OCI-LY1 (cell line): ENCODE data around the gene PFKL.

Experiments used
- H2AFZ ChIP-seq: fragments of 200-600 bp; sonication (generic), shearing (Covaris generic); 2 replicates; pipeline ENCODE4 v1.6.0; 2014; ENCODE audit warnings: antibody characterized with exemption, mild to moderate bottlenecking, low read length
- H3F3A ChIP-seq: fragments of 200-600 bp; sonication (generic), shearing (Covaris generic); 2 replicates; pipeline ENCODE4 v1.6.0; 2014; ENCODE audit warnings: mild to moderate bottlenecking, antibody characterized with exemption, low read length, moderate library complexity; ENCODE audit not compliant: insufficient read depth
- H3K27ac ChIP-seq: fragments of 200-600 bp; sonication (generic); 2 replicates; pipeline ENCODE4 v1.5.1; 2014; ENCODE audit warnings: low read length, mixed run types, mild to moderate bottlenecking, low read depth; ENCODE audit not compliant: poor library complexity, severe bottlenecking
- H3K27me3 ChIP-seq: fragments of 200-600 bp; sonication (generic); 2 replicates; pipeline ENCODE4 v1.6.0; 2014; ENCODE audit warnings: antibody characterized with exemption, mild to moderate bottlenecking, low read length, moderate library complexity; ENCODE audit not compliant: insufficient read depth
- H3K36me3 ChIP-seq: fragments of 200-600 bp; sonication (generic); 2 replicates; pipeline ENCODE4 v1.6.1; 2014; ENCODE audit warnings: mild to moderate bottlenecking, antibody characterized with exemption, low read length, moderate library complexity, mixed read lengths; ENCODE audit not compliant: insufficient read depth
- H3K4me1 ChIP-seq: fragments of 200-600 bp; sonication (generic); 2 replicates; pipeline ENCODE4 v1.5.1; 2014; ENCODE audit warnings: mild to moderate bottlenecking, low read length, moderate library complexity; ENCODE audit not compliant: insufficient read depth, severe bottlenecking
- H3K4me2 ChIP-seq: fragments of 200-600 bp; sonication (generic), shearing (Covaris generic); 2 replicates; pipeline ENCODE4 v1.6.1; 2014; ENCODE audit warnings: low read length
- H3K4me3 ChIP-seq: fragments of 200-600 bp; sonication (generic); 2 replicates; pipeline ENCODE4 v1.5.1; 2014; ENCODE audit warnings: low read length, low read depth, mild to moderate bottlenecking, mixed read lengths; ENCODE audit not compliant: poor library complexity, severe bottlenecking
- H3K79me2 ChIP-seq: fragments of 200-600 bp; shearing (Covaris generic); 2 replicates; pipeline ENCODE4 v1.6.1; 2016; ENCODE audit warnings: mixed run types, low read length, mixed read lengths; ENCODE audit not compliant: insufficient read depth
- H3K9ac ChIP-seq: fragments of 200-600 bp; sonication (generic), shearing (Covaris generic); 2 replicates; pipeline ENCODE4 v1.6.1; 2014; ENCODE audit warnings: mild to moderate bottlenecking, low read length, mixed read lengths
- H3K9me2 ChIP-seq: fragments of 200-600 bp; sonication (generic), shearing (Covaris generic); 2 replicates; pipeline ENCODE4 v1.6.1; 2014; ENCODE audit warnings: low read depth, mild to moderate bottlenecking, low read length, mixed read lengths
- H3K9me3 ChIP-seq: fragments of 200-600 bp; shearing (Covaris generic); 2 replicates; pipeline ENCODE4 v1.6.1; 2014; ENCODE audit warnings: low read length, mixed read lengths
- H4K20me1 ChIP-seq: fragments of 200-600 bp; sonication (generic), shearing (Covaris generic); 2 replicates; pipeline ENCODE4 v1.6.0; 2016; ENCODE audit warnings: mild to moderate bottlenecking, low read length; ENCODE audit not compliant: insufficient read depth
- CTCF ChIP-seq: fragments of 200-600 bp; sonication (generic), shearing (Covaris generic); IDR thresholded peaks from 2 replicates; pipeline ENCODE4 v1.5.1; 2017; ENCODE audit warnings: mild to moderate bottlenecking, antibody characterized with exemption, low read length, moderate library complexity, mixed read lengths
- EZH2 ChIP-seq: fragments of 200-600 bp; sonication (generic), shearing (Covaris generic); IDR thresholded peaks from 2 replicates; pipeline ENCODE4 v1.8.0; 2017; ENCODE audit warnings: borderline replicate concordance, mixed run types, mild to moderate bottlenecking, antibody characterized with exemption, low read length, moderate library complexity, mixed read lengths

PFKL gene

DNA sequence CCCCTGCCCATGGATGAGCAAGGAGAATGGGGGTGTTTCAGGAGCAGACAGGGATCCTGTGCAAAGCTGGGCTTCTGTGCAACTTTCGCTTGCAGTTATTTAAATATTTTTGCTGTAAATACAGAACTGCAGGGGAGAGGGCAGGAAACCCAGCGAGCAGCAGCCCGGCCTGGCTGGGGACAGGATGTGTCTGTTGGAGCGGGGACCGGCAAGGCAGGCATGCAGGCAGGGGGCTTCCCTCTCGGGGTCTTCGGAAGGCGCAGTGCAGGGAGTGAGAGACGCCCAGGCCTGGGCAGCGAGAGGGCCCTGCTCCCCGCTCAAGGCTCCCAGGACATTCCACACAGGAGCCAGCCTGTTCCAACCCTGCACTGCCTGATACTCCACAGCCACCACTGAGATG is 15.9 kb upstream of the PFKL start:
- no peak overlapping the region for H3K9ac ChIP-seq
- peaks cover 9% of the 10 kb centered on the region; the same call in 1 of the 2 replicates for H3K27me3 ChIP-seq

DNA sequence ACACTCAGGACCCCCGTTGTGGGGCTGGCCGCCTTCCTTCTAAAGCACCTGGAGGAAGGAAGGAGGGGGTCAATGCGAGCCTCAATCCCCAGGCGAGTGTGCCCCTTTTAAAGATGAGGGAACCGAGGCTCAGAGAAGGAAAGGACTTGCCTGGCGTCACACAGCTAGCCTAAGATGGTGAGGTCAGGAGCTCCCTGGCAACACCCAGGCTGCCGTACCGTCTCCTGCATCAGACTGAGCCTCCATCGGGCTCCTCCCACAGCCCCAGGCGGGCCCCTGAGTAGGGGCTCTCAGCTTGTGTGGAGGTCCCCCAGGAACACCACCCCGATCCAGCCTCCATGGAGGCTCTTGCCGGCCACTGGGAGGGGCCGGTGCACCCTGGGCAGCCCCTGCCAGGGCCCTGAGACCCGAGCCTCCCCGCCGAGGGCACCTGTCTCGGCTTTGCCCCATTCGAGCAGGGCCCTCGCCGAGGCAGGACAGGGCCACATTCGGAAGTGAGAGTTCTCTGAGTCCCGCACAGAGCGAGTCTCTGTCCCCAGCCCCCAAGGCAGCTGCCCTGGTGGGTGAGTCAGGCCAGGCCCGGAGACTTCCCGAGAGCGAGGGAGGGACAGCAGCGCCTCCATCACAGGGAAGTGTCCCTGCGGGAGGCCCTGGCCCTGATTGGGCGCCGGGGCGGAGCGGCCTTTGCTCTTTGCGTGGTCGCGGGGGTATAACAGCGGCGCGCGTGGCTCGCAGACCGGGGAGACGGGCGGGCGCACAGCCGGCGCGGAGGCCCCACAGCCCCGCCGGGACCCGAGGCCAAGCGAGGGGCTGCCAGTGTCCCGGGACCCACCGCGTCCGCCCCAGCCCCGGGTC is 14.5 kb upstream of the PFKL start, which contains the start of gene AIRE:
TSS of gene AIRE (plus strand) at position 739 of the 855 bp plus-strand sequence. CDS start 131 bp downstream, outside the sequence.
- Histone ChIP-seq H3K9ac (no peak within 1 kb of the TSS), H3K9me2 (no peaks in the 10 kb centered on the region), H3K9me3 (no peaks in the 10 kb centered on the region), H4K20me1 (no peaks in the 10 kb centered on the region), H3K79me2 (no peaks in the 10 kb centered on the region), H3K27me3 (peaks cover 9% of the 10 kb centered on the region; the same call in 1 of the 2 replicates), H3K4me2 (no peak within 1 kb of the TSS), H2AFZ (no peak within 1 kb of the TSS), H3K4me1 (no peaks in the 10 kb centered on the region), H3F3A (no peaks in the 10 kb centered on the region), H3K36me3 (no peaks in the 10 kb centered on the region), H3K27ac (no peak within 1 kb of the TSS), H3K4me3 (no peak within 1 kb of the TSS)
- TF ChIP-seq EZH2 (no peak), CTCF (no peak)

More for the DNA sequence above, 15.9 kb upstream of the PFKL start:
- Histone ChIP-seq H3K9me2 (no peaks in the 10 kb centered on the region), H3K79me2 (no peaks in the 10 kb centered on the region), H3K4me1 (no peaks in the 10 kb centered on the region), H3K9me3 (no peaks in the 10 kb centered on the region), H2AFZ (no peak overlapping the region), H3F3A (no peaks in the 10 kb centered on the region), H3K4me3 (no peak overlapping the region), H4K20me1 (no peaks in the 10 kb centered on the region), H3K27ac (no peak overlapping the region), H3K36me3 (no peaks in the 10 kb centered on the region), H3K4me2 (no peak overlapping the region)
- TF ChIP-seq CTCF (no peak), EZH2 (no peak)

DNA sequence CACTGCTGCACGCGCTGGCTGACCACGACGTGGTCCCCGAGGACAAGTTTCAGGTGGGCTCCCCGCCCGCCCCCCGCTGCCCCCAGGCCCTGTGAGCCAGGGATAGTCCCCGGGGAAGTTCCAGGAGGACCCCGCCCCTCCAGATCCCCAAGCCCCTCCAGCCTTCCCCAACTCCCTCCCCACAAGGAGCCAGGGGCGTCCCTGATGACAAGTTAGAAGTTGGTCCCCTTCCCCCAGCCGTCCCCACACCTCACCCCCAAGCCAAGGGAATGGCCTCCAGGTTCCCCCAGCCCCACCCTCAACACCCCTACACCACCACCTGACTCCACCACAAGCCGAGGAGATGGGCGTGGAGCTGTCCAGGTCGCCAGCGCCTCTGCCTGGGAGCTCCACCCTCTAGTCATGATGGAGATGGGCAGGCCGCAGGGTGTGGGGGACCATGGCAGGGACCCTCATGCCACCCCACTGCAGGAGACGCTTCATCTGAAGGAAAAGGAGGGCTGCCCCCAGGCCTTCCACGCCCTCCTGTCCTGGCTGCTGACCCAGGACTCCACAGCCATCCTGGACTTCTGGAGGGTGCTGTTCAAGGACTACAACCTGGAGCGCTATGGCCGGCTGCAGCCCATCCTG is 13.7 kb upstream of the PFKL start:
- Histone ChIP-seq H3K9me2 (no peaks in the 10 kb centered on the region), H3K79me2 (no peaks in the 10 kb centered on the region), H3K27ac (no peak overlapping the region), H2AFZ (no peak overlapping the region), H4K20me1 (no peaks in the 10 kb centered on the region), H3K27me3 (peaks cover 9% of the 10 kb centered on the region; the same call in 1 of the 2 replicates), H3K4me3 (no peak overlapping the region), H3K4me1 (no peaks in the 10 kb centered on the region), H3K36me3 (no peaks in the 10 kb centered on the region), H3F3A (no peaks in the 10 kb centered on the region), H3K9me3 (no peaks in the 10 kb centered on the region), H3K4me2 (no peak overlapping the region), H3K9ac (no peak overlapping the region)
- TF ChIP-seq CTCF (no peak), EZH2 (no peak)
